GM12878 (cell line): Measurements from ENCODE around the gene TP73. TPM values are rescaled to one million over a fixed set of nuclear protein-coding genes. Genes with fewer than 3 reads are reported as not detected.

Experiments used
- ATAC-seq: fragments of 200-7000 bp; cut with Tn5 transposase; 3 replicates; pipeline ENCODE4 v1.9.1; 2020; ENCODE audit warnings: mild to moderate bottlenecking, moderate library complexity
- BruUV-seq: library from RNA; stranded (reverse); fragments of 400-500 nt; replicated peaks from 2 replicates; lab custom pipeline; 2021; lab: Mats Ljungman, UMichigan
- CTCF ChIA-PET: fragments of 300-600 bp; sonication (Branson Sonifier 250); formaldehyde crosslinking; extraction: SDS; loops from one replicate; lab custom pipeline; 2021; ENCODE audit warnings: inconsistent platforms; lab: Yijun Ruan, JAX
- POLR2A ChIA-PET: fragments of 350-600 bp; formaldehyde crosslinking; extraction: SDS; loops from one replicate; lab custom pipeline; 2021; ENCODE audit warnings: inconsistent platforms; lab: Charles Lee
- RAD21 ChIA-PET: fragments of 300-600 bp; sonication (Branson Sonifier 250); formaldehyde crosslinking; loops from one replicate; lab custom pipeline; 2023; ENCODE audit warnings: antibody characterized with exemption; ENCODE audit not compliant: unreplicated experiment; lab: Charles Lee
- SMC1A ChIA-PET: fragments of 300-600 bp; sonication (Branson Sonifier 250); formaldehyde crosslinking; loops from one replicate; lab custom pipeline; 2023; ENCODE audit not compliant: unreplicated experiment, uncharacterized antibody; lab: Charles Lee
- DNase-seq: peaks from one replicate; pipeline ENCODE4 v3.0.0-alpha.2; 2011; ENCODE audit warnings: low read depth, low spot score
- FAIRE-seq: peaks from 3 replicates; lab custom pipeline; 2011; peaks lifted over from hg19 to GRCh38; lab: Jason Lieb, UNC
- H2AFZ ChIP-seq: 2 replicates; pipeline ENCODE4 v1.6.0; 2011; ENCODE audit warnings: low read depth, low read length, control low read depth; ENCODE audit not compliant: control insufficient read depth
- H3K27ac ChIP-seq: 2 replicates; pipeline ENCODE4 v1.5.1; 2011; ENCODE audit warnings: control low read depth; ENCODE audit not compliant: control insufficient read depth, insufficient read depth
- H3K27me3 ChIP-seq, 2 experiments: replicated peaks in 1 of 2; 2 replicates each; pipeline versions ENCODE4 v1.6.0 to v1.6.1; 2011; ENCODE audit warnings: low read length in 1 of 2; ENCODE audit not compliant: control insufficient read depth in 2 of 2, insufficient read depth in 2 of 2
- H3K36me3 ChIP-seq, 2 experiments: 2 replicates each; pipeline ENCODE4 v1.5.1; 2011; ENCODE audit warnings: low read length in 1 of 2; ENCODE audit not compliant: control insufficient read depth in 2 of 2, insufficient read depth in 2 of 2
- H3K4me1 ChIP-seq: 2 replicates; pipeline ENCODE4 v1.6.1; 2011; ENCODE audit warnings: mild to moderate bottlenecking, low read length, moderate library complexity, mixed read lengths; ENCODE audit not compliant: control insufficient read depth, insufficient read depth
- H3K4me2 ChIP-seq: 2 replicates; pipeline ENCODE4 v1.6.0; 2011; ENCODE audit warnings: control low read depth; ENCODE audit not compliant: control insufficient read depth, insufficient read depth
- H3K4me3 ChIP-seq: fragments of 200-600 bp; sonication (generic); 2 replicates; pipeline ENCODE4 v1.5.1; 2016
- H3K79me2 ChIP-seq: 2 replicates; pipeline ENCODE4 v1.6.0; 2011; ENCODE audit warnings: low read length; ENCODE audit not compliant: control insufficient read depth, insufficient read depth
- H3K9ac ChIP-seq: 2 replicates; pipeline ENCODE4 v1.8.0; 2011; ENCODE audit warnings: low read length, control low read depth, mixed read lengths; ENCODE audit not compliant: control insufficient read depth, insufficient read depth
- H3K9me3 ChIP-seq: replicated peaks from 3 replicates; pipeline ENCODE4 v1.5.1; 2011; ENCODE audit warnings: mild to moderate bottlenecking, low read length; ENCODE audit not compliant: control insufficient read depth, insufficient read depth
- H4K20me1 ChIP-seq: 2 replicates; pipeline ENCODE4 v1.6.0; 2011; ENCODE audit not compliant: control insufficient read depth, insufficient read depth
- CHD1 ChIP-seq: IDR thresholded peaks from 2 replicates; pipeline ENCODE4 v1.6.1; 2012; ENCODE audit warnings: low read depth, low read length, improper control_type of control experiment
- EED ChIP-seq: sonication (generic); IDR thresholded peaks from 2 replicates; pipeline ENCODE4 v1.6.1; 2016; ENCODE audit warnings: antibody characterized with exemption, low read depth
- EZH2 ChIP-seq: IDR thresholded peaks from 2 replicates; pipeline ENCODE4 v1.6.1; 2012; ENCODE audit warnings: low read depth, mild to moderate bottlenecking, control low read depth, inconsistent platforms, low read length, borderline replicate concordance; ENCODE audit not compliant: control insufficient read depth
- IKZF2 ChIP-seq, 2 experiments: fragments of 450-650 bp; IDR thresholded peaks; 2 replicates each; pipeline ENCODE4 v1.6.1; 2017; ENCODE audit warnings: mild to moderate bottlenecking in 2 of 2, moderate library complexity in 2 of 2
- JUNB ChIP-seq: IDR thresholded peaks from 2 replicates; pipeline ENCODE4 v1.6.1; 2016; ENCODE audit warnings: antibody characterized with exemption, mild to moderate bottlenecking
- KDM1A ChIP-seq: fragments of 200-600 bp; sonication (generic); IDR thresholded peaks from 2 replicates; pipeline ENCODE4 v1.6.1; 2016; ENCODE audit warnings: borderline replicate concordance
- KLF5 ChIP-seq: fragments of 450-650 bp; IDR thresholded peaks from 2 replicates; pipeline ENCODE4 v1.6.1; 2014; ENCODE audit warnings: mild to moderate bottlenecking; ENCODE audit not compliant: partially characterized antibody
- LARP7 ChIP-seq: fragments of 450-650 bp; IDR thresholded peaks from 2 replicates; pipeline ENCODE4 v1.6.1; 2017; ENCODE audit warnings: mild to moderate bottlenecking
- MTA3 ChIP-seq: IDR thresholded peaks from 2 replicates; pipeline ENCODE4 v1.6.1; 2012; ENCODE audit warnings: low read length, inconsistent platforms, borderline replicate concordance
- MXI1 ChIP-seq: fragments of 150-350 bp; IDR thresholded peaks from 2 replicates; pipeline ENCODE4 v1.6.1; 2011; ENCODE audit warnings: low read depth, mild to moderate bottlenecking, inconsistent platforms, low read length, improper control_type of control experiment
- NR2F1 ChIP-seq: fragments of 450-650 bp; conservative IDR thresholded peaks from 2 replicates; pipeline ENCODE4 v1.6.1; 2017; ENCODE audit warnings: mild to moderate bottlenecking
- POLR2A ChIP-seq: IDR thresholded peaks from 2 replicates; pipeline ENCODE4 v1.6.1; 2011; ENCODE audit warnings: low read depth, mild to moderate bottlenecking, low read length
- RAD21 ChIP-seq: IDR thresholded peaks from 2 replicates; pipeline ENCODE4 v1.6.1; 2011; ENCODE audit warnings: mild to moderate bottlenecking, low read depth, low read length, moderate library complexity; ENCODE audit not compliant: insufficient read depth
- RB1 ChIP-seq: fragments of 450-650 bp; formaldehyde crosslinking; IDR thresholded peaks from 2 replicates; pipeline ENCODE4 v1.6.1; 2017; ENCODE audit warnings: mild to moderate bottlenecking, borderline replicate concordance
- TCF12 ChIP-seq: IDR thresholded peaks from 2 replicates; pipeline ENCODE4 v1.6.1; 2011; ENCODE audit warnings: low read depth, mild to moderate bottlenecking, low read length
- ZNF274 ChIP-seq: IDR thresholded peaks from one replicate; pipeline ENCODE4 v1.8.0; 2011; ENCODE audit not compliant: insufficient read length, insufficient read depth
- WGBS: methylation state at CpG from one replicate; pipeline ENCODE4 v1.1.6; 2016; ENCODE audit warnings: low lambda C conversion rate; ENCODE audit not compliant: insufficient replicate concordance, insufficient coverage; ENCODE audit errors: missing lambda C conversion rate; 5-methylcytosine and 5-hydroxymethylcytosine counted together
- in situ Hi-C: fragments of 300-500 bp; cut with MboI; formaldehyde crosslinking; loops from 9 replicates; pipeline ENCODE4 v1.14.3; 2018; ENCODE audit warnings: mixed read lengths
- intact Hi-C: fragments of 100-400 bp; cut with micrococcal nuclease; formaldehyde crosslinking; loops from one replicate; pipeline ENCODE4 v1.14.2; 2022; ENCODE audit not compliant: unreplicated experiment
- polyA plus RNA-seq, 11 experiments: library from polyadenylated mRNA; depleted of rRNA in 4 of 11; unstranded in 6 of 11; stranded (reverse) in 5 of 11; fragments of >200 nt; fragmentation: Nextera tagmentation in 4 of 11; fragmentation: Illumina TruSeq in 1 of 11; extraction: Ambion mirVana in 4 of 11; extraction: Trizol in 1 of 11; gene quantifications; 1 replicate in 1 of 11; 2 replicates in 10 of 11; pipeline versions ENCODE4 v1.2.1 to v1.2.3, GENCODE V29; 2011 to 2016; ENCODE audit warnings: inconsistent platforms in 2 of 11, missing spikeins in 2 of 11, low read depth in 1 of 11
- total RNA-seq, 4 experiments: library from RNA; depleted of rRNA in 3 of 4; stranded (reverse); fragments of >200 nt in 3 of 4; fragmentation: Illumina TruSeq in 1 of 4; extraction: Trizol in 1 of 4; gene quantifications; 2 replicates each; pipeline versions ENCODE4 v1.2.1 to v1.2.3, GENCODE V29; 2013 to 2021
- TF ChIP-seq, protein P1 (sequence below): IDR thresholded peaks from 2 replicates; pipeline ENCODE4 v1.6.1; 2012; ENCODE audit warnings: improper control_type of control experiment, low read depth, low read length; ENCODE audit not compliant: insufficient replicate concordance
- TF ChIP-seq, protein P2 (sequence below): fragments of 450-650 bp; IDR thresholded peaks from 2 replicates; pipeline ENCODE4 v1.6.1; 2016; ENCODE audit warnings: mild to moderate bottlenecking

TP73 gene
- total and polyA plus RNA-seq, 10 of the 15 experiments (the other 5 are each of a cell fraction or from before 2014, with no cell fraction given), result 0.08 to 54.2 (median 14.9) TPM

GRCh38 chr1:3652548-3653285 is 401 bp downstream of the TP73 start:
- peaks cover 34% of the 10 kb centered on the region for H3K4me1 ChIP-seq
- H3K9me3 ChIP-seq, result no peaks in the 10 kb centered on the region
- H4K20me1 ChIP-seq, result no peaks in the 10 kb centered on the region
- H3K79me2 ChIP-seq, result peaks cover 77% of the 10 kb centered on the region
- H3K27me3 ChIP-seq, result no peaks in the 10 kb centered on the region
- peak overlapping the region; percentile 44 for H2AFZ ChIP-seq
- intact Hi-C loops (no loop called here), in situ Hi-C loops (no loop called here)
- peak overlapping the region; percentile 82 for H3K4me3 ChIP-seq
- peaks cover 0 to 2% of the 10 kb centered on the region in 2 experiments; a peak in 2 of 4 replicates for H3K36me3 ChIP-seq
- peak; percentile 6 for ATAC-seq
- WGBS, result 3% methylated on average over 40 of the region's 68 CpGs
- DNase-seq, result no peak
- BruUV-seq, result no TSS peak
- H3K4me2 ChIP-seq, result peak overlapping the region; percentile 75
- ChIA-PET RAD21 (interaction anchor here (3.5 to 6.3 kb wide), 3 partner anchors 13 to 24 kb away, joined by 17 to 117 read pairs (median 78); no protein-coding TSS in a partner anchor), CTCF (interaction anchor here (0.6 to 7.7 kb wide), 6 partner anchors 12 to 71 kb away, joined by 3 to 91 read pairs (median 6); no protein-coding TSS in a partner anchor), POLR2A (interaction anchor here (0.6 to 11.3 kb wide), 6 partner anchors 14 to 1075 kb away, joined by 3 to 184 read pairs (median 16); no protein-coding TSS in a partner anchor), SMC1A (interaction anchor here (5.8 to 7.7 kb wide), 3 partner anchors 14 to 24 kb away, joined by 53 to 117 read pairs (median 65); no protein-coding TSS in a partner anchor)
- H3K27ac ChIP-seq, result peak overlapping the region; percentile 66
- peak overlapping the region; percentile 82 for H3K9ac ChIP-seq
- no peak for FAIRE-seq
- TF ChIP-seq JUNB (no peak), TCF12 (0 out of 2 replicates have a peak, but pooled peaks have one; percentile 2), RAD21 (no peak), CHD1 (0 out of 2 replicates have a peak, but pooled peaks have one; percentile 40), NR2F1 (0 out of 2 replicates have a peak, but pooled peaks have one; percentile 5), RB1 (0 out of 2 replicates have a peak, but pooled peaks have one; percentile 10), IKZF2 (IDR thresholded peaks at IDR 0.05) (peak; percentile 13 to 42; a peak in 3 of 4 replicates), KDM1A (no peak), MTA3 (no peak), ZNF274 (no peak), MXI1 (no peak), KLF5 (no peak), EZH2 (no peak), LARP7 (0 out of 2 replicates have a peak, but pooled peaks have one; percentile 28), EED (peak; percentile 37; the same call in 1 of the 2 replicates), POLR2A (peak; percentile 71)
- TF ChIP-seq, protein P1, sequence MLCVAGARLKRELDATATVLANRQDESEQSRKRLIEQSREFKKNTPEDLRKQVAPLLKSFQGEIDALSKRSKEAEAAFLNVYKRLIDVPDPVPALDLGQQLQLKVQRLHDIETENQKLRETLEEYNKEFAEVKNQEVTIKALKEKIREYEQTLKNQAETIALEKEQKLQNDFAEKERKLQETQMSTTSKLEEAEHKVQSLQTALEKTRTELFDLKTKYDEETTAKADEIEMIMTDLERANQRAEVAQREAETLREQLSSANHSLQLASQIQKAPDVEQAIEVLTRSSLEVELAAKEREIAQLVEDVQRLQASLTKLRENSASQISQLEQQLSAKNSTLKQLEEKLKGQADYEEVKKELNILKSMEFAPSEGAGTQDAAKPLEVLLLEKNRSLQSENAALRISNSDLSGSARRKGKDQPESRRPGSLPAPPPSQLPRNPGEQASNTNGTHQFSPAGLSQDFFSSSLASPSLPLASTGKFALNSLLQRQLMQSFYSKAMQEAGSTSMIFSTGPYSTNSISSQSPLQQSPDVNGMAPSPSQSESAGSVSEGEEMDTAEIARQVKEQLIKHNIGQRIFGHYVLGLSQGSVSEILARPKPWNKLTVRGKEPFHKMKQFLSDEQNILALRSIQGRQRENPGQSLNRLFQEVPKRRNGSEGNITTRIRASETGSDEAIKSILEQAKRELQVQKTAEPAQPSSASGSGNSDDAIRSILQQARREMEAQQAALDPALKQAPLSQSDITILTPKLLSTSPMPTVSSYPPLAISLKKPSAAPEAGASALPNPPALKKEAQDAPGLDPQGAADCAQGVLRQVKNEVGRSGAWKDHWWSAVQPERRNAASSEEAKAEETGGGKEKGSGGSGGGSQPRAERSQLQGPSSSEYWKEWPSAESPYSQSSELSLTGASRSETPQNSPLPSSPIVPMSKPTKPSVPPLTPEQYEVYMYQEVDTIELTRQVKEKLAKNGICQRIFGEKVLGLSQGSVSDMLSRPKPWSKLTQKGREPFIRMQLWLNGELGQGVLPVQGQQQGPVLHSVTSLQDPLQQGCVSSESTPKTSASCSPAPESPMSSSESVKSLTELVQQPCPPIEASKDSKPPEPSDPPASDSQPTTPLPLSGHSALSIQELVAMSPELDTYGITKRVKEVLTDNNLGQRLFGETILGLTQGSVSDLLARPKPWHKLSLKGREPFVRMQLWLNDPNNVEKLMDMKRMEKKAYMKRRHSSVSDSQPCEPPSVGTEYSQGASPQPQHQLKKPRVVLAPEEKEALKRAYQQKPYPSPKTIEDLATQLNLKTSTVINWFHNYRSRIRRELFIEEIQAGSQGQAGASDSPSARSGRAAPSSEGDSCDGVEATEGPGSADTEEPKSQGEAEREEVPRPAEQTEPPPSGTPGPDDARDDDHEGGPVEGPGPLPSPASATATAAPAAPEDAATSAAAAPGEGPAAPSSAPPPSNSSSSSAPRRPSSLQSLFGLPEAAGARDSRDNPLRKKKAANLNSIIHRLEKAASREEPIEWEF, result no peak
- TF ChIP-seq, protein P2, sequence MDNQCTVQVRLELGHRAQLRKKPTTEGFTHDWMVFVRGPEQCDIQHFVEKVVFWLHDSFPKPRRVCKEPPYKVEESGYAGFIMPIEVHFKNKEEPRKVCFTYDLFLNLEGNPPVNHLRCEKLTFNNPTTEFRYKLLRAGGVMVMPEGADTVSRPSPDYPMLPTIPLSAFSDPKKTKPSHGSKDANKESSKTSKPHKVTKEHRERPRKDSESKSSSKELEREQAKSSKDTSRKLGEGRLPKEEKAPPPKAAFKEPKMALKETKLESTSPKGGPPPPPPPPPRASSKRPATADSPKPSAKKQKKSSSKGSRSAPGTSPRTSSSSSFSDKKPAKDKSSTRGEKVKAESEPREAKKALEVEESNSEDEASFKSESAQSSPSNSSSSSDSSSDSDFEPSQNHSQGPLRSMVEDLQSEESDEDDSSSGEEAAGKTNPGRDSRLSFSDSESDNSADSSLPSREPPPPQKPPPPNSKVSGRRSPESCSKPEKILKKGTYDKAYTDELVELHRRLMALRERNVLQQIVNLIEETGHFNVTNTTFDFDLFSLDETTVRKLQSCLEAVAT, result no peak
